H9 (cell line): ENCODE results near the gene ANKRD12. TPM values are rescaled to one million over a fixed set of nuclear protein-coding genes. Genes with fewer than 3 reads are reported as not detected.

Experiments
- DNase-seq: peaks from one replicate; pipeline ENCODE4 v3.0.0-alpha.2; 2017
- H2AFZ ChIP-seq: one replicate; pipeline ENCODE4 v1.6.1; 2013; ENCODE audit warnings: mild to moderate bottlenecking, low read length, control low read depth, moderate library complexity
- H2AK5ac ChIP-seq: 2 replicates; pipeline ENCODE4 v1.6.1; 2013; ENCODE audit warnings: low read length, control low read depth, mixed read lengths; ENCODE audit not compliant: insufficient read length
- H2BK120ac ChIP-seq: one replicate; pipeline ENCODE4 v1.6.1; 2013; ENCODE audit warnings: low read depth, mild to moderate bottlenecking, low read length, control low read depth, inconsistent platforms; ENCODE audit not compliant: poor library complexity, severe bottlenecking
- H2BK12ac ChIP-seq: 2 replicates; pipeline ENCODE4 v1.6.1; 2013; ENCODE audit warnings: low read length, control low read depth, mixed read lengths, low read depth; ENCODE audit not compliant: insufficient read length
- H2BK15ac ChIP-seq: 2 replicates; pipeline ENCODE4 v1.6.1; 2013; ENCODE audit warnings: low read depth, low read length, control low read depth
- H2BK20ac ChIP-seq: one replicate; pipeline ENCODE4 v1.6.1; 2013; ENCODE audit warnings: low read depth, mild to moderate bottlenecking, low read length, control low read depth, inconsistent platforms; ENCODE audit not compliant: poor library complexity, severe bottlenecking
- H2BK5ac ChIP-seq: 2 replicates; pipeline ENCODE4 v1.6.1; 2013; ENCODE audit warnings: low read length, control low read depth, mixed read lengths; ENCODE audit not compliant: insufficient read length
- H3K14ac ChIP-seq: 2 replicates; pipeline ENCODE4 v1.6.1; 2013; ENCODE audit warnings: low read length, control low read depth; ENCODE audit not compliant: insufficient read depth
- H3K18ac ChIP-seq: 2 replicates; pipeline ENCODE4 v1.6.1; 2013; ENCODE audit warnings: low read depth, mild to moderate bottlenecking, mixed read lengths, low read length, control low read depth; ENCODE audit not compliant: insufficient read length
- H3K23ac ChIP-seq: 2 replicates; pipeline ENCODE4 v1.6.1; 2013; ENCODE audit warnings: low read length, control low read depth, mixed read lengths, low read depth; ENCODE audit not compliant: insufficient read length
- H3K23me2 ChIP-seq: 2 replicates; pipeline ENCODE4 v1.6.1; 2013; ENCODE audit warnings: low read depth, mild to moderate bottlenecking, mixed read lengths, low read length, control low read depth; ENCODE audit not compliant: insufficient read length, poor library complexity, severe bottlenecking
- H3K27ac ChIP-seq: 2 replicates; pipeline ENCODE4 v1.5.1; 2013; ENCODE audit warnings: low read length, control low read depth, mixed read lengths, low read depth; ENCODE audit not compliant: insufficient read length
- H3K27me3 ChIP-seq: 2 replicates; pipeline ENCODE4 v1.6.1; 2013; ENCODE audit warnings: low read length, control low read depth, inconsistent platforms; ENCODE audit not compliant: insufficient read depth
- H3K4ac ChIP-seq: 2 replicates; pipeline ENCODE4 v1.6.1; 2013; ENCODE audit warnings: low read depth, mild to moderate bottlenecking, control low read depth, inconsistent platforms, low read length, moderate library complexity
- H3K4me1 ChIP-seq: 2 replicates; pipeline ENCODE4 v1.6.1; 2013; ENCODE audit warnings: low read length, control low read depth, inconsistent platforms; ENCODE audit not compliant: insufficient read depth
- H3K4me2 ChIP-seq: 2 replicates; pipeline ENCODE4 v1.6.1; 2013; ENCODE audit warnings: low read length, control low read depth, mixed read lengths; ENCODE audit not compliant: insufficient read length, insufficient read depth
- H3K56ac ChIP-seq: 2 replicates; pipeline ENCODE4 v1.6.1; 2013; ENCODE audit warnings: low read depth, mild to moderate bottlenecking, mixed read lengths, low read length, control low read depth; ENCODE audit not compliant: insufficient read length
- H3K79me1 ChIP-seq: 2 replicates; pipeline ENCODE4 v1.6.1; 2013; ENCODE audit warnings: low read depth, mild to moderate bottlenecking, moderate library complexity, low read length, control low read depth, inconsistent platforms; ENCODE audit not compliant: insufficient read depth, poor library complexity, severe bottlenecking
- H3K79me2 ChIP-seq: 2 replicates; pipeline ENCODE4 v1.6.1; 2013; ENCODE audit warnings: low read length, control low read depth, inconsistent platforms; ENCODE audit not compliant: insufficient read depth
- H3K9ac ChIP-seq: 2 replicates; pipeline ENCODE4 v1.6.1; 2013; ENCODE audit warnings: low read length, control low read depth, mixed read lengths; ENCODE audit not compliant: insufficient read length; ENCODE audit errors: extremely low read depth
- H3K9me3 ChIP-seq: one replicate; pipeline ENCODE4 v1.6.1; 2013; ENCODE audit warnings: low read depth, low read length, inconsistent platforms; ENCODE audit not compliant: control insufficient read depth
- H3T11ph ChIP-seq: one replicate; pipeline ENCODE4 v1.6.1; 2013; ENCODE audit warnings: mild to moderate bottlenecking, low read length, control low read depth, inconsistent platforms
- H4K20me1 ChIP-seq: one replicate; pipeline ENCODE4 v1.6.1; 2013; ENCODE audit not compliant: control insufficient read depth, insufficient read length, insufficient read depth
- H4K5ac ChIP-seq: 2 replicates; pipeline ENCODE4 v1.6.1; 2013; ENCODE audit warnings: low read depth, mild to moderate bottlenecking, mixed read lengths, low read length, control low read depth; ENCODE audit not compliant: insufficient read length
- H4K8ac ChIP-seq: replicated peaks from 2 replicates; pipeline ENCODE4 v1.6.1; 2013; ENCODE audit warnings: low read length, control low read depth, mixed read lengths, low read depth; ENCODE audit not compliant: insufficient read length
- H4K91ac ChIP-seq: 2 replicates; pipeline ENCODE4 v1.6.1; 2013; ENCODE audit warnings: low read depth, mild to moderate bottlenecking, moderate library complexity, mixed read lengths, low read length, control low read depth; ENCODE audit not compliant: insufficient read length
- H3K27ac Mint-ChIP-seq, 3 experiments: 2 replicates in 2 of 3; 3 replicates in 1 of 3; pipeline ENCODE4 v1.8.0; 2020 to 2021; ENCODE audit warnings: mixed read lengths in 3 of 3, mild to moderate bottlenecking in 1 of 3, moderate library complexity in 1 of 3
- H3K27me3 Mint-ChIP-seq: 2 replicates; pipeline ENCODE4 v1.8.0; 2021; ENCODE audit warnings: low read depth, mild to moderate bottlenecking, moderate library complexity, mixed read lengths
- H3K36me3 Mint-ChIP-seq, 3 experiments: 2 replicates in 2 of 3; 3 replicates in 1 of 3; pipeline ENCODE4 v1.8.0; 2020 to 2021; ENCODE audit warnings: low read depth in 3 of 3, mixed read lengths in 3 of 3; ENCODE audit not compliant: insufficient read depth in 1 of 3
- H3K4me1 Mint-ChIP-seq, 2 experiments: 2 replicates each; pipeline ENCODE4 v1.8.0; 2020; ENCODE audit warnings: mixed read lengths in 2 of 2
- H3K4me3 Mint-ChIP-seq, 2 experiments: 2 replicates in 1 of 2; 3 replicates in 1 of 2; pipeline ENCODE4 v1.8.0; 2020 to 2021; ENCODE audit warnings: mild to moderate bottlenecking in 2 of 2, mixed read lengths in 2 of 2, moderate library complexity in 1 of 2
- H3K9me3 Mint-ChIP-seq, 2 experiments: 2 replicates in 1 of 2; 3 replicates in 1 of 2; pipeline ENCODE4 v1.8.0; 2020; ENCODE audit warnings: mild to moderate bottlenecking in 2 of 2, mixed read lengths in 2 of 2, moderate library complexity in 1 of 2
- CTCF ChIP-seq: fragments of 200-600 bp; sonication (generic); conservative IDR thresholded peaks from 3 replicates; pipeline ENCODE4 v1.8.0; 2021; ENCODE audit warnings: antibody characterized with exemption, mild to moderate bottlenecking
- WGBS: extraction: QIAGEN DNeasy Blood & Tissue Kit; methylation state at CpG from one replicate; pipeline ENCODE4 v1.1.7; 2013; ENCODE audit warnings: missing lambda C conversion rate, low lambda C conversion rate, mixed read lengths; ENCODE audit not compliant: insufficient read length; ENCODE audit errors: extremely low coverage; 5-methylcytosine and 5-hydroxymethylcytosine counted together
- total RNA-seq: library from RNA; stranded (reverse); gene quantifications from 2 replicates; pipeline ENCODE4 v1.2.1, GENCODE V29; 2021

ANKRD12 gene
- total RNA-seq, 1 experiment from 2014 or later: 38.9 TPM

GRCh38 chr18:9153256-9153655 is 16.7 kb downstream of the ANKRD12 start:
- Histone ChIP-seq H3K4me2 (no peak overlapping the region), H2BK12ac (no peak overlapping the region)
- no peak for TF ChIP-seq CTCF

More at GRCh38 chr18:9153256-9153655, 16.7 kb downstream of the ANKRD12 start:
- no peaks in the 10 kb centered on the region for H3K4me1 ChIP-seq
- no peak overlapping the region for H3K56ac ChIP-seq
- H4K20me1 ChIP-seq: no peaks in the 10 kb centered on the region
- no peak overlapping the region for H2BK120ac ChIP-seq
- H3T11ph ChIP-seq: no peak overlapping the region
- H2AFZ ChIP-seq: no peak overlapping the region
- no peak overlapping the region for H4K8ac ChIP-seq
- H3K23ac ChIP-seq: no peak overlapping the region
- H3K18ac ChIP-seq: no peak overlapping the region
- no peak overlapping the region for H4K5ac ChIP-seq
- no peak overlapping the region for H3K14ac ChIP-seq
- H4K91ac ChIP-seq: no peak overlapping the region
- no peaks in the 10 kb centered on the region for H3K36me3 Mint-ChIP-seq
- H3K27me3 Mint-ChIP-seq: no peaks in the 10 kb centered on the region
- no peak overlapping the region for H3K27ac ChIP-seq
- H3K9me3 ChIP-seq: no peaks in the 10 kb centered on the region
- H3K23me2 ChIP-seq: no peaks in the 10 kb centered on the region
- no peak overlapping the region for H2AK5ac ChIP-seq
- no peak overlapping the region for H3K9ac ChIP-seq
- no peaks in the 10 kb centered on the region for H3K27me3 ChIP-seq
- H3K79me2 ChIP-seq: peaks cover 4% of the 10 kb centered on the region; the same call in 1 of the 2 replicates
- no peak overlapping the region for H2BK20ac ChIP-seq
- no peak overlapping the region for H3K4me3 Mint-ChIP-seq
- no peak overlapping the region; a peak in 1 of 7 replicates for H3K27ac Mint-ChIP-seq
- H3K9me3 Mint-ChIP-seq: no peaks in the 10 kb centered on the region
- H3K79me1 ChIP-seq: peaks cover 4% of the 10 kb centered on the region
- DNase-seq: no peak
- H2BK5ac ChIP-seq: no peak overlapping the region
- H3K4me1 Mint-ChIP-seq: peaks cover 4 to 6% of the 10 kb centered on the region in 2 experiments
- H3K4ac ChIP-seq: no peak overlapping the region
- no peak overlapping the region for H2BK15ac ChIP-seq
- no CpG with 5 or more reads among the region's 1 CpG for WGBS
